ENCODE measurements around the gene PCSK7. TPM values are rescaled to one million over a fixed set of nuclear protein-coding genes. Genes with fewer than 3 reads are reported as not detected.

Gene PCSK7
- total and polyA plus RNA-seq, 2 donors (not counting 3 experiments of a cell fraction or from before 2014, with no cell fraction given), result 40.8 to 72.7 TPM

DNA sequence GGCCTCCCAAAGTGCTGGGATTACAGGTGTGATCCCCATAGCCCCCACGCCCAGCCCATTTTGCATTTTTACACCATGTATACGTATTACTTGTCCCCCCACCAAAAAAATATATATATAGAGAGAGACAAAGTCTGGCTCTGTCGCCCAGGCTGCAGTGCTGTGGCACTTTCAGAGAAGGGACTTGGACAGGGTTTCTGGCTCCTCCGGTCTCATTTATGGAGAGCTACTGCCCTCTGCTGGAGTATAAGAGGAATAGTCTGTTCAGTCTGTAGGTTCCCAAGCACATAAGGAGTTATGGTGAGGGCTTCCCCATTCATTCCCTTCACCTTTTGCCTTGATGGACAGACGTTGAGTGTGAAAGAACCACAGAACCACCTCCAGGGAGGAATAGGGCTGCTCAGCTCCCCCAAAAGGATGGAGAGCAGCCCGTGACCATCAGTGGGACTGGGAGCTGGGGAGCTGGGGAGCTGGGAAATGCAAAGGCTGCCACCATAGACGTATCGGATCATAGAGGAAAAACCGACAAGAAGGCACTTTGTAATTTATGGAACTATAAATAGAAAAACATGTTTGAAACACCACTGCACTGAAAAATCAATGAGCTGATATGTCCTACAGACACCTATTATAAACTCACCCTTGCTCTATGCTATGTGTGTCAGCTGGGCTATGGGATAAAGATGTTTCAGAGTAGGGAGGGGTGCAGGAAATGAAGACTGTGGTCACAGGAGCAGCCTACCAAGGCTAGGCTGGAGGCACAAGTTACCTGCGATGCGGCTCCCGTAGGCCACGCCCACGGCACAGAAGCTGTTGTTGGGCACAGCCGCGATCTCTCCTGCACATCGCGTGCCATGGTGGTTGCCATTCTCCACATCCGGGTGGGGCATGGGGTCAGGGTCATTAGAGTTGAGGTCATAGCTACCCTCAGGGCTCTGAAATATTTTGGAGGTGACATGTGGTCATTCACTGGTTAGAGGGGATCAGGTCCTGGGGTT lies 5.2 kb downstream of the PCSK7 start:
- TF ChIP-seq FOS (IDR thresholded peaks at IDR 0.05; ENCODE audit: borderline replicate concordance, insufficient read depth, low read length), result no peak
- TF ChIP-seq POLR2AphosphoS5 (IDR thresholded peaks at IDR 0.05; ENCODE audit: insufficient read depth, low read depth, low read length), result no peak
- TF ChIP-seq EZH2 (IDR thresholded peaks at IDR 0.05; ENCODE audit: borderline replicate concordance, low read depth, low read length, severe bottlenecking), result no peak
- TF ChIP-seq POLR2A (IDR thresholded peaks at IDR 0.05; ENCODE audit: low read depth, low read length), result no peak
- peak; percentile 65 to 76 for TF ChIP-seq CTCF (IDR thresholded peaks at IDR 0.05; ENCODE audit: extremely low read depth in 1 of 2, insufficient read depth in 1 of 2, low read depth in 1 of 2, low read length in 2 of 2)
- ChIA-PET CTCF (interaction anchor here (0.9 to 5.2 kb wide), 28 partner anchors 10 to 581 kb away, joined by 3 to 90 read pairs (median 5); partner anchors contain the start of genes APOA5, CEP164, PAFAH1B2 and SIDT2), POLR2A (interaction anchor here (1.2 kb wide), 1 partner anchor 45 kb away, joined by 3 read pairs; no protein-coding TSS in a partner anchor)
- Histone ChIP-seq H3K4me2 (ENCODE audit: insufficient read depth, low read length) (no peak overlapping the region), H3K9ac (replicated peaks; ENCODE audit: extremely low read depth, insufficient read depth, low read length) (no peak overlapping the region), H3K27ac (ENCODE audit: insufficient read depth, low read depth, low read length) (no peak overlapping the region), H3K4me1 (ENCODE audit: control insufficient read depth, extremely low read depth, insufficient read depth, low read length) (peaks cover 10% of the 10 kb centered on the region), H4K20me1 (replicated peaks; ENCODE audit: control insufficient read depth, extremely low read depth, insufficient read depth, low read length) (no peaks in the 10 kb centered on the region), H3K79me2 (ENCODE audit: control insufficient read depth, insufficient read depth, low read length) (peaks cover 7% of the 10 kb centered on the region), H3K27me3 (ENCODE audit: control insufficient read depth in 2 of 2, insufficient read depth in 2 of 2, low read length in 2 of 2) (no peaks in the 10 kb centered on the region), H3K9me3 (replicated peaks; ENCODE audit: control insufficient read depth, insufficient read depth, low read length) (no peaks in the 10 kb centered on the region), H2AFZ (ENCODE audit: low read depth, low read length) (no peak overlapping the region), H3K9me1 (replicated peaks; ENCODE audit: control insufficient read depth, extremely low read depth, insufficient read depth, low read length) (no peaks in the 10 kb centered on the region), H3K4me3 (replicated peaks in 1 of 3; ENCODE audit: insufficient read depth in 1 of 3, low read depth in 1 of 3, low read length in 3 of 3) (no peak overlapping the region), H3K36me3 (ENCODE audit: control insufficient read depth in 2 of 2, extremely low read depth in 1 of 2, insufficient read depth in 2 of 2, low read length in 2 of 2) (peaks cover 0 to 30% of the 10 kb centered on the region in 2 experiments)
- DNase-seq (ENCODE audit: low read depth, low spot score), result peak; percentile 73
- peak; percentile 94 for FAIRE-seq
- intact Hi-C loops (cut with micrococcal nuclease), result loop anchor here (1.0 to 2.0 kb wide), 5 partner anchors 45 to 494 kb away; partner anchors contain the start of gene APOA5
- dilution Hi-C loops (cut with MboI; ENCODE audit: extremely low pct_ligation_motif_present, low sequenced_read_pairs), result no loop called here
- no TSS peak for BruUV-seq (replicated peaks)
